C4-2B (cell line): ENCODE data around the gene ATP11A.

Source experiments
- H3K27ac ChIP-seq: fragments of 450-650 bp; 2 replicates; pipeline ENCODE4 v1.5.1; 2017
- CTCF ChIP-seq: fragments of 450-650 bp; conservative IDR thresholded peaks from 2 replicates; pipeline ENCODE4 v1.5.1; 2017; ENCODE audit warnings: mild to moderate bottlenecking
- ZFX ChIP-seq: fragments of 450-650 bp; IDR thresholded peaks from 2 replicates; pipeline ENCODE4 v1.6.1; 2017

ATP11A gene

DNA sequence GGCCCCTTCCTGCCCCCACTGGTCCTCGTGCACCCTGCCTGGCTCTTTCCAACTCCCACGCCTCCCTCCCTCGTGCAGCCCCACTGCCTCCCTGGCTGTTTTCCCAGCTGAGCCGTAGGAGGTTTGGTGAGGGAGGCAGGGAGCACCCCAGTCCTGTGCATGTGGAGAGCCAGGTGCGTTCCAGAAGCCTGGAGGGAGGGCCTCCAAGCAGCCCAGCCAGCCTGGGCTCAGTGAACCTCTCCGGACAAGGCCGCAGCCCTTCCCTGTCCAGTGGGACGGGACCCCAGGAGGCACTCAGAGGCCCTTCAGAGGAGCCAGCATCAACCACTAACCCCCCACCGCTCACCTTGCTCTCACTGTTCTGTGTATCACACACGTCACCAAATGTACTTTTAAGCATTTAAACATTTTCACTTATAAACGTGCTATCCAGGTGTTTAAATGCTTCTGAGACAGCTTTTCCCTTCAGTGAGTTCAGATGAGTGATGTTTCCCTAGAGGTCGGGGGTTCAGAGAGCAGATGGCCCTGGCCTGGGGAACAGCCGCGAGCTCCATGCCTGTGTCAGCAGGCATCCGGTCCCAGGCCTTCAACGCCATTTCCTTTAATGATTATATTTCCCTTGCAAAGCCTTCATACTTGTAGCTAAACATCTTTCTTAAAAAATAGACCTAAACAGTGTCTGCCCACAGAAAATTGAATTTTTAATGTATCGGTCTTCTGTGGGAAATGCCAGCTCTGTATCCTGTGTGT lies 122.6 kb downstream of the ATP11A start:
- no peak for TF ChIP-seq CTCF
- TF ChIP-seq ZFX, result no peak
- H3K27ac ChIP-seq, result no peak overlapping the region

DNA sequence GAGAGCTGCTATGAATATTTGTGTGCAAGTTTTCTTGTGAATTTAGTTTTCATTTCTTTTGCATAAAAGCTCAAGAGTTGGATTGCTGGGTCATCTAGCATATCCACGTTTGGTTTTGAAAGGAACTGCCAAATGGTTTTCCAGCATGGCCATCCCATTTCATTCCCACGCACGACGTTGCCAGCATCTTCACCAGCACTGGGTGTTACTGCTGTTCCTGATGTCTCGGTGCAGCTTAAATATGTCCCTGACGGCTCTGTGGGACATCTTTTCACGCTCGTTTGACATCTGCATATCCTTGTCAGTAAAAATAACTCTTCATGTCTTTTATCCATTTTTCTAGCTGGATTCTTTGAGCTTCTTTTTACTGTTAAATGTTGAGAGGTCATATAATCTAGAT lies 123.7 kb downstream of the ATP11A start:
- H3K27ac ChIP-seq, result no peak overlapping the region
- TF ChIP-seq ZFX, result no peak
- TF ChIP-seq CTCF, result no peak

DNA sequence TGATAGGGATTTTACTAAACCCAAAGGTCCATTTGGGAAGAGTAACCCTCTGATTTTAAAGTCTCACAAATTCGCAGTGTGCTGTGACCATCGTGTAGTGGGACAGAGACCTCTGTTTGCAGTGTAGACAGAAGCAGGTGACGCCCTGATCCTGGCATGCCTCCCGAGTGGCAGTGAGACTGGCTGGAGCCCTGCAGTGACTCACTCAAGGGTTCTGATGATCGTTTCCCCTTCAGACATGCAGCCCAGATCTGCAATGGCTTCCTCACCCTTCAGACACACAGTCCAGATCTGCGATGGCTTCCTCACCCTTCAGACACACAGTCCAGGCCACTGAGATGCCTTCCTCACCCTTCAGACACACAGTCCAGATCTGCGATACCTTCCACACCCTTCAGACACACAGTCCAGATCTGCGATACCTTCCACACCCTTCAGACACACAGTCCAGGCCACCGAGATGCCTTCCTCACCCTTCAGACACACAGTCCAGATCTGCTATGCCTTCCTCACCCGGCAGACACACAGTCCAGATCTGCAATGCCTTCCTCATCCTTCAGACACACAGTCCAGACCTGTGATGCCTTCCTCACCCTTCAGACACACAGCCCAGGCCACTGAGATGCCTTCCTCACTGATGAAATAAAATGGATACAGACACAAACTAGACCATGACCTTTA lies 125.2 kb downstream of the ATP11A start:
- H3K27ac ChIP-seq, result no peak overlapping the region
- no peak for TF ChIP-seq ZFX
- no peak for TF ChIP-seq CTCF

DNA sequence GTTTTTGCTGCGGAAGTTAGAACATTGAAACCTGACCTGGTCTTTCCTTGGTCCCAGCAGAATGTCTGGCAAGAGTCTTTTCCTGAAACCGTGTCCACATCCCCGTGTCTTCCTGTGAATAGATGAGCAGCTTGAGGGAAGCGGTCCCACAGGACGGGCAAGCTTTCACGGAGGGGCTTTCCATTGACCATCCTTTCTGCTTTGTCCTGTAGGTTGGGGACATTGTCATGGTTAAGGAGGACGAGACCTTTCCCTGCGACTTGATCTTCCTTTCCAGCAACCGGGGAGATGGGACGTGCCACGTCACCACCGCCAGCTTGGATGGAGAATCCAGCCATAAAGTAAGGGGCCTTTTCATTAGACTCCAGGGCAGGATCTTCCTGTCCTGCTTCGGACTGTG lies 126.0 kb downstream of the ATP11A start:
- TF ChIP-seq CTCF, result no peak
- no peak overlapping the region for H3K27ac ChIP-seq

DNA sequence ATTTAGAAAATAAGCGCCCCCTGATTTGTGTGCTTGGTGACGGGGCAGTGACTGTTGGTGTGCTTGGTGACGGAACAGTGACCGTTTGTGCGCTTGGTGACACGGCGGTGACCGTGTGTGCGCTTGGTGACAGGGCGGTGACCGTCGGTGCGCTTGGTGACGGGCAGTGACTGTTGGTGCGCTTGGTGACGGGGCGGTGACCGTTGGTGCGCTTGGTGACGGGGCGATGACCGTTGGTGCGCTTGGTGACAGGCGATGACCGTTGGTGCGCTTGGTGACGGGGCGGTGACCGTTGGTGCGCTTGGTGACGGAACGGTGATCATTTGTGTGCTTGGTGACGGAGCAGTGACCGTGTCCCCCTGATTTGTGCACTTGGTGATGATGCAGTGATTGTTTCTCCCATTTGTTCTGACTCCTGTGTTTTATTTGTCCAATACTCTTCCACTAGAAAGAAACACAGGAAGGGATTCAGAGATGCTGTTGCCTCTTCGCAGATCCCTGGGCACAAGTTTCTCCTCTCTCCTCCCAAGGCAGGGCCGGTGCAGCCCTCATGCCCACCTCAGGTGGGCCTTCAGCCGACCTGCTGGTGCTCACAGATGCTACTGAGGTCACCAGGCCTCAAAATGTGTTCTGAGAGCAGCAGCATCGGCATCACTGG lies 128.3 kb downstream of the ATP11A start:
- H3K27ac ChIP-seq, result no peak overlapping the region
- TF ChIP-seq CTCF, result no peak
- no peak for TF ChIP-seq ZFX

GRCh38 chr13:112818698-112819045 lies 128.8 kb downstream of the ATP11A start:
- H3K27ac ChIP-seq, result no peak overlapping the region
- TF ChIP-seq CTCF, result no peak
- no peak for TF ChIP-seq ZFX

- H3K27ac ChIP-seq, result no peak overlapping the region
- TF ChIP-seq ZFX, result no peak
- TF ChIP-seq CTCF, result no peak
Observed at GRCh38 chr13:112819111-112819510, 129.3 kb downstream of the ATP11A start.
